GM12873 (cell line): ENCODE results near the gene C12orf54.

Experiments
- CTCF ChIP-seq: IDR thresholded peaks from 2 replicates; pipeline ENCODE4 v1.5.1; 2012; ENCODE audit warnings: low read depth, mild to moderate bottlenecking, moderate library complexity, low read length, control low read depth; ENCODE audit not compliant: insufficient read depth; ENCODE audit errors: missing control alignments

C12orf54 gene

DNA sequence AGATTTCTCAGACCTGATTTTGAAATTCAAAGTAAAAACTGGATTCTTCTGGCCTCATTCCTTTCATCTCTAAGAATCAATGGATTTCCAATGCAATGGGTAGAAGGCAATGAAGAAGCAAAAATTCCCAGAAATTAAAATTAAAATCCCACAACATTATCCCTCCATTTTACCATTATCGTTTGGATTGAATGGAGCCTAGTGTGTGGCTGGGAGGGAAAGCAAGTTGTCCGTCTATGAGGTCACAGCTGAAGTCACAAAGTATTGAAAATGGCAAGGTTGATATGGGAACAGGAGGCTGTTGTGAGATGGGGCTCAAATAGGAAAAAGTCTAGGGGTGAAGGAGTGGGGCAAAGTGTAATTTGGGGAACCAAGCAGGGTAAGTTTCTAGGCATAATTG lies at the start of gene C12orf54:
TSS of gene C12orf54 (plus strand) at position 301 of the 400 bp plus-strand sequence. CDS start 799 bp downstream, outside the sequence.
- no peak for TF ChIP-seq CTCF

DNA sequence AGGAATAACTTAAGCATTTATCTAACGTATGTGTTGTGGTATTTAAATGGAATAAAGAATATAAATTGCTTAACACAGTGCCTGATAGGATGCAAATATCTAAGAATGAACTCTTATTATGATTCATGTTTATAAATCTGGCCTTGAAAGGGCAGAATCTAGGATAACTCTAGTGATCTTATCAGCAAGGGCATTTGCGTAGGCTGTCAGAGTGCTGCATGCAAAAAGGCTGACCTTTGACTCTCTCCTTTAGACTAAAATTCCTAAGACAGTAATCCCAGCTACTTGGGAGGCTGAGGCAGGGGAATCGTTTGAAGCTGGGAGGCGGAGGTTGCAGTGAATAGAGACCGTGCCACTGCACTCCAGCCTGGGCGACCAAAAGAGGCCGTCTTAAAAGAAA lies 41.2 kb upstream of the C12orf54 start:
- TF ChIP-seq CTCF = no peak

- peak; percentile 44 for TF ChIP-seq CTCF
Observed at GRCh38 chr12:48442179-48442847, 40.0 kb upstream of the C12orf54 start.

DNA sequence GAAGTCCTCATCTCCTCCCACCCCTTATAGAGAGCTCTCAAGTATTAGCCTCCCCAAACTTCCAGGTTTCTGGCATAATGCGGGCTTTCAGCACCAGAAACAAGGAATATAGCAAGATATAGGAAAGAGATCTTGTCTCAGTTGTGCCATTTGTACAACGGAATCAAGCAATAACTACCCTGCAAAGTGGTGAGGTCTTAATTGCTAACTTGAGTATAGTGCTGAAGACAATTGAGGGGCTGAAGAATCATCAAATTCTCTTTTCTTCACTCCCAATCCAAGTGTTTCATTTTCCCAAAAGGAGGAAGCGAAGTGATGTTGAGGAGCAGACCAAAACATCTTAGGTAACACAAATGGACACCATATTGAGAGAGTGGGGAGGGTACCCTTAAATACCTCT lies 36.8 kb upstream of the C12orf54 start:
- no peak for TF ChIP-seq CTCF

DNA sequence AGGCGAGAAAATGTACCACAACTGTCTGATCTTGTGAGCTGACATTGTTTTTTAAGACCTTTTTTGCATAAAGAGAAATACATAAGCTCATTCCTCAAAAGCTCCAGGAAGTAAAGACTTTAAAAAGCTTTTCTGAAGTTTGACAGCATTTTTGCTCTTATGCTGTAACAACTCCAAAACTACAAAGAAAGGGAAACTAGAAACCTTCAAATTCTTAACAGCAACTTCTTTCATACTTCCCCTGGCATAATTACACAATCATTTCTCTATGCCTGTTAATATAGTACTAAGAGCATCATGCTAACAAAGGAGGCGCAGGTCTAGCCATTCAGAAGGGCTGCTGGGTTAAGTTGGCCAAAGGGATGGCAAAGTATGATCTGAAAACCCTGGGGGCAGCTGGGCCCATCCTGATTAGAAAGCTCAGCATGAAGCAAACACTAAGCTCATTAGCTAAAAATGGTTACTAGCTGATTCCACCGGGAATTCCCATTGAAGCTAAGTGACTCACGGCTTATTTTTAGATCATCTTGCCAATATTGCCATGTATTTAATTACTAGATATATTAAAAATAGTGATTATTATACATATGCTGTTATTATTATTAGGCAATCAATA lies 36.0 kb upstream of the C12orf54 start:
- TF ChIP-seq CTCF = no peak

DNA sequence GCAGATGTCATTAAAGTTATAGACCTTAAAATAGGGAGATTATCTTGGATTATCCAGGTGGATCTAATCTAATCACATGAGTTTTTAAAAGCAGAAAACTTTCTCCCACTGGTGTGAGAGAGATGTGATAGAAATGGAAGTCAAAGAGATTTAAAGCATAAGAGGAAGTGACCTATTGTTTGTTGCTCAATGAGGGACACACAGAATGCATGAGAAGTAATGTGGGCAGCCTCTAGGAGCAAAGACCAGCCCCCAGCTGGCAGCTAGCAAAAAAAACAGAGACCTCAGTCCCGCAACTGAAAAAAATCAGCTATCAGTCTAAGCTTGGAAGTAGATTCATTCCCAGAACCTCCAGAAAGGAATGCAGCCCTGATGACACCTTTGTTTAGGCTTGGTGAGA lies 34.5 kb upstream of the C12orf54 start:
- TF ChIP-seq CTCF = no peak

- TF ChIP-seq CTCF = no peak
Observed at GRCh38 chr12:48451372-48451771, 30.9 kb upstream of the C12orf54 start.
